ENCODE results near the gene CABLES2. TPM values are rescaled to one million over a fixed set of nuclear protein-coding genes. Genes with fewer than 3 reads are reported as not detected.

CABLES2 gene
- total RNA-seq, 2 experiments from 2014 or later = 14.8 to 22.5 TPM

DNA sequence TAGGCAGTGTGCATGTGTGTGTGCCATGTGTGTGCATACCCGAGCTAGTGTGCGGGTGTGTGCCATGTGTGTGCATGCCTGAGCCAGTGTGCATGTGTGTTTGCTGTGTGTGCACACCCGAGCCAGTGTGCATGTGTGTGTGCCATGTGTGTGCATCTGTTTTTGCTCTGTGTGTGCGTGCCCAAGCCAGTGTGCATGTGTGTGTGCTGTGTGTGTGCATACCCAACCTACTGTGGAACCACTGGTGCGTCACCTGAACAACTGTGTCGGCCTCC, 14.6 kb upstream of the CABLES2 start:
- CTCF ChIA-PET (ENCODE audit: unreplicated experiment) = no interaction called here
- Histone ChIP-seq H3K4me1 (ENCODE audit: insufficient read depth, low read length, poor library complexity, severe bottlenecking) (no peaks in the 10 kb centered on the region), H3K4me3 (ENCODE audit: low read depth, low read length, poor library complexity, severe bottlenecking) (no peak overlapping the region), H2AFZ (ENCODE audit: low read length) (no peak overlapping the region), H3K36me3 (ENCODE audit: insufficient read depth, low read length) (no peaks in the 10 kb centered on the region), H3K9me2 (ENCODE audit: insufficient read depth, low read length) (no peaks in the 10 kb centered on the region), H3K9me3 (ENCODE audit: low read length) (no peaks in the 10 kb centered on the region), H3K4me2 (ENCODE audit: low read length) (no peak overlapping the region), H3K27ac (ENCODE audit: low read depth, low read length, poor library complexity, severe bottlenecking) (no peak overlapping the region), H4K20me1 (ENCODE audit: insufficient read depth, low read length) (no peaks in the 10 kb centered on the region), H3K79me2 (ENCODE audit: insufficient read depth, low read depth, low read length) (no peaks in the 10 kb centered on the region)
- no peak for TF ChIP-seq EZH2phosphoT487 (IDR thresholded peaks at IDR 0.05; ENCODE audit: borderline replicate concordance, low read depth, low read length)
- TF ChIP-seq, protein P1, sequence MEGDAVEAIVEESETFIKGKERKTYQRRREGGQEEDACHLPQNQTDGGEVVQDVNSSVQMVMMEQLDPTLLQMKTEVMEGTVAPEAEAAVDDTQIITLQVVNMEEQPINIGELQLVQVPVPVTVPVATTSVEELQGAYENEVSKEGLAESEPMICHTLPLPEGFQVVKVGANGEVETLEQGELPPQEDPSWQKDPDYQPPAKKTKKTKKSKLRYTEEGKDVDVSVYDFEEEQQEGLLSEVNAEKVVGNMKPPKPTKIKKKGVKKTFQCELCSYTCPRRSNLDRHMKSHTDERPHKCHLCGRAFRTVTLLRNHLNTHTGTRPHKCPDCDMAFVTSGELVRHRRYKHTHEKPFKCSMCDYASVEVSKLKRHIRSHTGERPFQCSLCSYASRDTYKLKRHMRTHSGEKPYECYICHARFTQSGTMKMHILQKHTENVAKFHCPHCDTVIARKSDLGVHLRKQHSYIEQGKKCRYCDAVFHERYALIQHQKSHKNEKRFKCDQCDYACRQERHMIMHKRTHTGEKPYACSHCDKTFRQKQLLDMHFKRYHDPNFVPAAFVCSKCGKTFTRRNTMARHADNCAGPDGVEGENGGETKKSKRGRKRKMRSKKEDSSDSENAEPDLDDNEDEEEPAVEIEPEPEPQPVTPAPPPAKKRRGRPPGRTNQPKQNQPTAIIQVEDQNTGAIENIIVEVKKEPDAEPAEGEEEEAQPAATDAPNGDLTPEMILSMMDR (conservative IDR thresholded peaks at IDR 0.05; ENCODE audit: low read length) = no peak
- no TSS peak for BruUV-seq (replicated peaks)
- no peak for DNase-seq (ENCODE audit: low spot score)
- POLR2A ChIA-PET = no interaction called here
- intact Hi-C loops (cut with micrococcal nuclease; ENCODE audit: unreplicated experiment) = no loop called here

DNA sequence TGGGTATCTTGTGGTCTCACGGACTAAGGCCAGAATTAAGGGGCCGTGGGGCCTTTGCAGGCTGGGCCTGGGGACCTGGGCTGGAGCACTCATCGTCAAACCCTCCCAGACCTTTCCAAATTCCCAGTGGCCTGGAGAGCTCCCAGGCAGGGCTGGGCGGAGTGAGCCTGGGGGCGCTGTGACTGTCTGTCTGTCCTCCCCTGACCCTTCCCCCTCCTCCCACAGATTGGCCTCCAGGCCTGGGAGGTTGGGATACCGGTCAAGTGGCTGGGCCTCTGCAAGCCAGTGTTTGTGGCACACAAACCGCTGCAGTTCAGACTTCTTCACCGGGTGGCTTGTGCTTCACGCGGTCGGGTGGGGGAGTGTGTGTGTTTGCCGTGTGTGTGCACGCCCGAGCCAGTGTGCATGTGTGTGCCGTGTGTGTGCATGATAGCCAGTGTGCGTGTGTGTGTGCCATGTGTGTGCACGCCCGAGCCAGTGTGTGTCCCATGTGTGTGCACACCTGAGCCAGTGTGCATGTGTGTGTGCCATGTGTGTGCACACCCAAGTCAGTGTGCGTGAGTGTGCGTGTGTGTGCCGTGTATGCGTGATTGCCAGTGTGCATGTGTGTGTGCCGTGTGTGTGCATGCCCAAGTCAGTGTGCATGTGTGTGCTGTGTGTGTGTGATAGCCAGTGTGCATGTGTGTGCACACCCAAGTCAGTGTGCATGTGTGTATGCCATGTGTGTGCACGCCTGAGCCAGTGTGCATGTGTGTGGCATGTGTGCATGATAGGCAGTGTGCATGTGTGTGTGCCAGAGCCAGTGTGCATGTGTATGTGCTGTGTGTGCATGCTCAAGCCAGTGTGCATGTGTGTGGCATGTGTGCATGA, 14.0 kb upstream of the CABLES2 start:
- DNase-seq (ENCODE audit: low spot score) = no peak
- Histone ChIP-seq H3K4me3 (ENCODE audit: low read depth, low read length, poor library complexity, severe bottlenecking) (no peak overlapping the region), H3K4me1 (ENCODE audit: insufficient read depth, low read length, poor library complexity, severe bottlenecking) (no peaks in the 10 kb centered on the region), H3K79me2 (ENCODE audit: insufficient read depth, low read depth, low read length) (no peaks in the 10 kb centered on the region), H3K9me3 (ENCODE audit: low read length) (no peaks in the 10 kb centered on the region), H3K36me3 (ENCODE audit: insufficient read depth, low read length) (no peaks in the 10 kb centered on the region), H3K9me2 (ENCODE audit: insufficient read depth, low read length) (no peaks in the 10 kb centered on the region), H4K20me1 (ENCODE audit: insufficient read depth, low read length) (no peaks in the 10 kb centered on the region), H2AFZ (ENCODE audit: low read length) (no peak overlapping the region), H3K4me2 (ENCODE audit: low read length) (no peak overlapping the region), H3K27ac (ENCODE audit: low read depth, low read length, poor library complexity, severe bottlenecking) (no peak overlapping the region)
- intact Hi-C loops (cut with micrococcal nuclease; ENCODE audit: unreplicated experiment) = no loop called here
- no peak for TF ChIP-seq EZH2phosphoT487 (IDR thresholded peaks at IDR 0.05; ENCODE audit: borderline replicate concordance, low read depth, low read length)
- TF ChIP-seq, protein P1 (conservative IDR thresholded peaks at IDR 0.05; ENCODE audit: low read length) = no peak
- ChIA-PET CTCF (ENCODE audit: unreplicated experiment) (no interaction called here), POLR2A (no interaction called here)
- no TSS peak for BruUV-seq (replicated peaks)

DNA sequence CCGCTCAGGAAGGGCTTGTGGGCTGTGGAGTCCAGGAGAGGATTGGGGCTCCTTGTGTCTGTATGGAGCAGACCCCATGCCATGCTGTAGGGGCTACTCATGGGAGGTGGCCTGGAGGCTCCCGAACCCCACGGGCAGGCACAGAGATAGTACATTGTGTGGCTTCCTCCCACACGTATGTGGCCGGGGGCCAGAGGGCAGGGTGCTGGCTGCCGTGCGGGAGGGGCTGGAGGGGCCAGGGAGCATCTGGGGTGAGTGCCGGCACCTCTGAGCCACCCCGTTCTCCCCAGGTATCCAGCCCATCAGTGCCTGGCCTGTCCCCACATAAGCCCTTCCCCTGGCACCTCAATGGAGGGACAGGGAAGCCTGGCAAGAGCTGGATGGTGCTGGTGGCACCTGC, 12.7 kb upstream of the CABLES2 start:
- no peaks in the 10 kb centered on the region for H3K4me1 ChIP-seq (ENCODE audit: insufficient read depth, low read length, poor library complexity, severe bottlenecking)
- BruUV-seq (replicated peaks) = no TSS peak
- no peaks in the 10 kb centered on the region for H3K36me3 ChIP-seq (ENCODE audit: insufficient read depth, low read length)
- ChIA-PET CTCF (ENCODE audit: unreplicated experiment) (no interaction called here), POLR2A (no interaction called here)
- no peaks in the 10 kb centered on the region for H3K9me3 ChIP-seq (ENCODE audit: low read length)
- H3K4me3 ChIP-seq (ENCODE audit: low read depth, low read length, poor library complexity, severe bottlenecking) = no peak overlapping the region
- H3K9me2 ChIP-seq (ENCODE audit: insufficient read depth, low read length) = no peaks in the 10 kb centered on the region
- H3K4me2 ChIP-seq (ENCODE audit: low read length) = no peak overlapping the region
- no peaks in the 10 kb centered on the region for H4K20me1 ChIP-seq (ENCODE audit: insufficient read depth, low read length)
- no peaks in the 10 kb centered on the region for H3K79me2 ChIP-seq (ENCODE audit: insufficient read depth, low read depth, low read length)
- TF ChIP-seq, protein P1 (conservative IDR thresholded peaks at IDR 0.05; ENCODE audit: low read length) = no peak
- TF ChIP-seq EZH2phosphoT487 (IDR thresholded peaks at IDR 0.05; ENCODE audit: borderline replicate concordance, low read depth, low read length) = no peak
- intact Hi-C loops (cut with micrococcal nuclease; ENCODE audit: unreplicated experiment) = no loop called here
- no peak overlapping the region for H2AFZ ChIP-seq (ENCODE audit: low read length)
- no peak for DNase-seq (ENCODE audit: low spot score)
- H3K27ac ChIP-seq (ENCODE audit: low read depth, low read length, poor library complexity, severe bottlenecking) = no peak overlapping the region

Measured in OCI-LY7 (cell line).